GM23338 (cell line): ENCODE data around the gene SSTR3. TPM values are rescaled to one million over a fixed set of nuclear protein-coding genes. Genes with fewer than 3 reads are reported as not detected.
"Not testable (repeated sequence)": the region's sequence is repeated elsewhere in the genome, so short reads cannot be mapped to it uniquely, and the experiment has no call there.

ENCODE experiments used
- ATAC-seq: fragments of 200-7000 bp; cut with Tn5 transposase; 3 replicates; pipeline ENCODE4 v1.9.1; 2020
- DNase-seq: peaks from one replicate; pipeline ENCODE4 v3.0.0-alpha.2; 2015; ENCODE audit warnings: low spot score
- H2AFZ ChIP-seq: fragments of 200-600 bp; sonication (generic); 2 replicates; pipeline ENCODE4 v1.8.0; 2016; ENCODE audit warnings: antibody characterized with exemption, mild to moderate bottlenecking, moderate library complexity
- H3F3A ChIP-seq: fragments of 200-600 bp; sonication (generic); replicated peaks from 2 replicates; pipeline ENCODE4 v1.8.0; 2017; ENCODE audit warnings: antibody characterized with exemption, mixed run types, low read depth
- H3K27ac ChIP-seq: fragments of 200-600 bp; sonication (generic); 2 replicates; pipeline ENCODE4 v1.6.1; 2016; ENCODE audit warnings: low read depth
- H3K27me3 ChIP-seq: fragments of 200-600 bp; sonication (generic); 2 replicates; pipeline ENCODE4 v1.8.0; 2016; ENCODE audit warnings: mild to moderate bottlenecking, mixed run types, moderate library complexity; ENCODE audit not compliant: insufficient read depth
- H3K36me3 ChIP-seq: fragments of 200-600 bp; sonication (generic); 2 replicates; pipeline ENCODE4 v1.8.0; 2016; ENCODE audit warnings: mild to moderate bottlenecking; ENCODE audit not compliant: insufficient read depth
- H3K4me1 ChIP-seq: fragments of 200-600 bp; sonication (generic); 2 replicates; pipeline ENCODE4 v1.8.0; 2016; ENCODE audit warnings: mild to moderate bottlenecking, moderate library complexity; ENCODE audit not compliant: insufficient read depth
- H3K4me2 ChIP-seq: fragments of 200-600 bp; sonication (generic); 2 replicates; pipeline ENCODE4 v1.7.1; 2017; ENCODE audit warnings: mixed run types
- H3K4me3 ChIP-seq: fragments of 200-600 bp; sonication (generic); 2 replicates; pipeline ENCODE4 v1.6.1; 2016; ENCODE audit warnings: mixed run types
- H3K79me2 ChIP-seq: fragments of 200-600 bp; sonication (generic); replicated peaks from 2 replicates; pipeline ENCODE4 v1.8.0; 2017; ENCODE audit warnings: mild to moderate bottlenecking; ENCODE audit not compliant: insufficient read depth
- H3K9me2 ChIP-seq: fragments of 200-600 bp; sonication (generic); 2 replicates; pipeline ENCODE4 v1.8.0; 2017; ENCODE audit not compliant: insufficient read depth
- H4K20me1 ChIP-seq: fragments of 200-600 bp; sonication (generic); replicated peaks from 2 replicates; pipeline ENCODE4 v1.8.0; 2017; ENCODE audit warnings: mild to moderate bottlenecking; ENCODE audit not compliant: insufficient read depth
- H3K27ac Mint-ChIP-seq: 2 replicates; pipeline ENCODE4 v1.8.0; 2020; ENCODE audit warnings: inconsistent platforms, mild to moderate bottlenecking, moderate library complexity, mixed read lengths
- H3K27me3 Mint-ChIP-seq: 3 replicates; pipeline ENCODE4 v1.8.0; 2022; ENCODE audit warnings: low read depth, mild to moderate bottlenecking, moderate library complexity, mixed read lengths, inconsistent platforms; ENCODE audit not compliant: insufficient read depth, poor library complexity
- H3K36me3 Mint-ChIP-seq: 3 replicates; pipeline ENCODE4 v1.8.0; 2021; ENCODE audit warnings: low read depth, mild to moderate bottlenecking, inconsistent platforms, moderate library complexity, mixed read lengths
- H3K4me1 Mint-ChIP-seq: 3 replicates; pipeline ENCODE4 v1.8.0; 2020; ENCODE audit warnings: mild to moderate bottlenecking, inconsistent platforms, mixed read lengths
- H3K4me3 Mint-ChIP-seq: 3 replicates; pipeline ENCODE4 v1.8.0; 2021; ENCODE audit warnings: moderate library complexity, mild to moderate bottlenecking, inconsistent platforms, mixed read lengths
- H3K9me3 Mint-ChIP-seq: 3 replicates; pipeline ENCODE4 v1.8.0; 2020; ENCODE audit warnings: moderate library complexity, mild to moderate bottlenecking, inconsistent platforms, mixed read lengths
- CREB1 ChIP-seq: fragments of 250-450 bp; sonication (Bioruptor Pico); IDR thresholded peaks from 2 replicates; pipeline ENCODE4 v1.5.0; 2020; ENCODE audit warnings: low read depth, mild to moderate bottlenecking, moderate library complexity
- EZH2 ChIP-seq: fragments of 200-600 bp; sonication (generic); IDR thresholded peaks from one replicate; pipeline ENCODE4 v1.8.0; 2017; ENCODE audit warnings: antibody characterized with exemption, mild to moderate bottlenecking, low read depth; ENCODE audit not compliant: unreplicated experiment
- JUNB ChIP-seq: IDR thresholded peaks from one replicate; pipeline ENCODE4 v1.6.1; 2016; ENCODE audit warnings: antibody characterized with exemption; ENCODE audit not compliant: unreplicated experiment
- NANOG ChIP-seq: IDR thresholded peaks from 2 replicates; pipeline ENCODE4 v1.6.1; 2016; ENCODE audit warnings: antibody characterized with exemption, borderline replicate concordance
- POLR2AphosphoS5 ChIP-seq: IDR thresholded peaks from 2 replicates; pipeline ENCODE4 v1.6.1; 2016; ENCODE audit warnings: antibody characterized with exemption, low read depth
- polyA plus RNA-seq: library from polyadenylated mRNA; unstranded; fragments of >200 nt; fragmentation: Nextera tagmentation; extraction: Ambion mirVana; gene quantifications from 2 replicates; pipeline ENCODE4 v1.2.1, GENCODE V29; 2016
- total RNA-seq: library from RNA; depleted of rRNA; stranded (reverse); fragments of >200 nt; shearing (Covaris generic); gene quantifications from 2 replicates; pipeline ENCODE4 v1.2.3, GENCODE V29; 2014
- TF ChIP-seq, protein P1 (sequence below), 2 experiments: fragments of 200-600 bp in 1 of 2; sonication (generic) in 1 of 2; conservative IDR thresholded peaks; 2 replicates each; pipeline versions ENCODE4 v1.5.1 to v1.6.1; 2016 to 2017; ENCODE audit warnings: antibody characterized with exemption in 2 of 2, low read depth in 2 of 2, mild to moderate bottlenecking in 2 of 2, moderate library complexity in 1 of 2
- TF ChIP-seq, protein P2 (sequence below): IDR thresholded peaks from 2 replicates; pipeline ENCODE4 v1.6.1; 2016; ENCODE audit warnings: antibody characterized with exemption
- TF ChIP-seq, protein P3 (sequence below): IDR thresholded peaks from one replicate; pipeline ENCODE4 v1.6.1; 2018; ENCODE audit warnings: antibody characterized with exemption; ENCODE audit not compliant: unreplicated experiment

The SSTR3 gene
- total and polyA plus RNA-seq, 2 experiments from 2014 or later = 0.66 TPM; not detected in 1

DNA sequence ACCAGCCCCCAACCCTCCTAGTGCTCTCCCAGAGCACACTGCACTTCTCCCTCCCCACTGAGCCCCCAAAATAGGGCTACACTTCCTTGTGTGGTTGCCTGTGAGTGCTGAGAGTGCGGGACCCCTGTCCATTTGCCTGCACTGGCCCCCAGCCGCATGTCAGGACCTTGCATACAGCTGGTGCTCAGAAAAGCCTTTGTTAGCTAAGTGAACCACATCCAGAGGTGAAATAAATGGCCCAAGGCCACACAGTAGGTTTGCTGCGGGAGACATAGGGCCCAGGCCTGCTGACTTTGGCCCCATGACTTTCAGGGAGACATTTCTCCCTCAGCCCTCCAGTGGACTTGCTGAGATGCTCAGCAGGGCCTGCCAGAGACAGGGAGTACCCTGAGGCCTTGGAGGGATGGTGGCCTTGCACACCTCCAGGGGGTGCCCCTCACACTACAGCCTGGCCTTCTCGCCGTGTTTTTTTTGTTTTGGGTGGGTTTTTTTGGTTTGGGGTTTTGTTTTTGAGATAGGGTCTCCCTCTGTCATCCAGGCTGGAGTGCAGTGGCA, 10.2 kb downstream of the SSTR3 start:
- H4K20me1 ChIP-seq = no peaks in the 10 kb centered on the region
- Mint-ChIP-seq H3K4me3 (no peak overlapping the region), H3K27me3 (peaks cover 7% of the 10 kb centered on the region), H3K36me3 (no peaks in the 10 kb centered on the region), H3K9me3 (no peaks in the 10 kb centered on the region), H3K4me1 (peaks cover 8% of the 10 kb centered on the region), H3K27ac (no peak overlapping the region)
- H3K79me2 ChIP-seq = no peaks in the 10 kb centered on the region
- H3K9me2 ChIP-seq = no peaks in the 10 kb centered on the region
- H3F3A ChIP-seq = no peaks in the 10 kb centered on the region
- no peak overlapping the region for H3K27ac ChIP-seq
- ATAC-seq (no peak), DNase-seq (no peak)
- no peak overlapping the region for H3K4me2 ChIP-seq
- H3K36me3 ChIP-seq = no peaks in the 10 kb centered on the region
- H3K4me3 ChIP-seq = no peak overlapping the region
- H3K27me3 ChIP-seq = no peaks in the 10 kb centered on the region
- H3K4me1 ChIP-seq = peaks cover 8% of the 10 kb centered on the region; the same call in 1 of the 2 replicates
- TF ChIP-seq NANOG (no peak), JUNB (no peak), CREB1 (no peak), POLR2AphosphoS5 (no peak), EZH2 (no peak)
- TF ChIP-seq, protein P1, sequence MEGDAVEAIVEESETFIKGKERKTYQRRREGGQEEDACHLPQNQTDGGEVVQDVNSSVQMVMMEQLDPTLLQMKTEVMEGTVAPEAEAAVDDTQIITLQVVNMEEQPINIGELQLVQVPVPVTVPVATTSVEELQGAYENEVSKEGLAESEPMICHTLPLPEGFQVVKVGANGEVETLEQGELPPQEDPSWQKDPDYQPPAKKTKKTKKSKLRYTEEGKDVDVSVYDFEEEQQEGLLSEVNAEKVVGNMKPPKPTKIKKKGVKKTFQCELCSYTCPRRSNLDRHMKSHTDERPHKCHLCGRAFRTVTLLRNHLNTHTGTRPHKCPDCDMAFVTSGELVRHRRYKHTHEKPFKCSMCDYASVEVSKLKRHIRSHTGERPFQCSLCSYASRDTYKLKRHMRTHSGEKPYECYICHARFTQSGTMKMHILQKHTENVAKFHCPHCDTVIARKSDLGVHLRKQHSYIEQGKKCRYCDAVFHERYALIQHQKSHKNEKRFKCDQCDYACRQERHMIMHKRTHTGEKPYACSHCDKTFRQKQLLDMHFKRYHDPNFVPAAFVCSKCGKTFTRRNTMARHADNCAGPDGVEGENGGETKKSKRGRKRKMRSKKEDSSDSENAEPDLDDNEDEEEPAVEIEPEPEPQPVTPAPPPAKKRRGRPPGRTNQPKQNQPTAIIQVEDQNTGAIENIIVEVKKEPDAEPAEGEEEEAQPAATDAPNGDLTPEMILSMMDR (conservative IDR thresholded peaks at IDR 0.05; ENCODE audit: low read depth in 2 of 2) = 0 out of 4 replicates have a peak, but pooled peaks of 1 of the 2 experiments have one; percentile 6
- TF ChIP-seq, protein P2, sequence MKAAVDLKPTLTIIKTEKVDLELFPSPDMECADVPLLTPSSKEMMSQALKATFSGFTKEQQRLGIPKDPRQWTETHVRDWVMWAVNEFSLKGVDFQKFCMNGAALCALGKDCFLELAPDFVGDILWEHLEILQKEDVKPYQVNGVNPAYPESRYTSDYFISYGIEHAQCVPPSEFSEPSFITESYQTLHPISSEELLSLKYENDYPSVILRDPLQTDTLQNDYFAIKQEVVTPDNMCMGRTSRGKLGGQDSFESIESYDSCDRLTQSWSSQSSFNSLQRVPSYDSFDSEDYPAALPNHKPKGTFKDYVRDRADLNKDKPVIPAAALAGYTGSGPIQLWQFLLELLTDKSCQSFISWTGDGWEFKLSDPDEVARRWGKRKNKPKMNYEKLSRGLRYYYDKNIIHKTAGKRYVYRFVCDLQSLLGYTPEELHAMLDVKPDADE = no peak
- TF ChIP-seq, protein P3, sequence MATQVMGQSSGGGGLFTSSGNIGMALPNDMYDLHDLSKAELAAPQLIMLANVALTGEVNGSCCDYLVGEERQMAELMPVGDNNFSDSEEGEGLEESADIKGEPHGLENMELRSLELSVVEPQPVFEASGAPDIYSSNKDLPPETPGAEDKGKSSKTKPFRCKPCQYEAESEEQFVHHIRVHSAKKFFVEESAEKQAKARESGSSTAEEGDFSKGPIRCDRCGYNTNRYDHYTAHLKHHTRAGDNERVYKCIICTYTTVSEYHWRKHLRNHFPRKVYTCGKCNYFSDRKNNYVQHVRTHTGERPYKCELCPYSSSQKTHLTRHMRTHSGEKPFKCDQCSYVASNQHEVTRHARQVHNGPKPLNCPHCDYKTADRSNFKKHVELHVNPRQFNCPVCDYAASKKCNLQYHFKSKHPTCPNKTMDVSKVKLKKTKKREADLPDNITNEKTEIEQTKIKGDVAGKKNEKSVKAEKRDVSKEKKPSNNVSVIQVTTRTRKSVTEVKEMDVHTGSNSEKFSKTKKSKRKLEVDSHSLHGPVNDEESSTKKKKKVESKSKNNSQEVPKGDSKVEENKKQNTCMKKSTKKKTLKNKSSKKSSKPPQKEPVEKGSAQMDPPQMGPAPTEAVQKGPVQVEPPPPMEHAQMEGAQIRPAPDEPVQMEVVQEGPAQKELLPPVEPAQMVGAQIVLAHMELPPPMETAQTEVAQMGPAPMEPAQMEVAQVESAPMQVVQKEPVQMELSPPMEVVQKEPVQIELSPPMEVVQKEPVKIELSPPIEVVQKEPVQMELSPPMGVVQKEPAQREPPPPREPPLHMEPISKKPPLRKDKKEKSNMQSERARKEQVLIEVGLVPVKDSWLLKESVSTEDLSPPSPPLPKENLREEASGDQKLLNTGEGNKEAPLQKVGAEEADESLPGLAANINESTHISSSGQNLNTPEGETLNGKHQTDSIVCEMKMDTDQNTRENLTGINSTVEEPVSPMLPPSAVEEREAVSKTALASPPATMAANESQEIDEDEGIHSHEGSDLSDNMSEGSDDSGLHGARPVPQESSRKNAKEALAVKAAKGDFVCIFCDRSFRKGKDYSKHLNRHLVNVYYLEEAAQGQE = no peak
- H2AFZ ChIP-seq = no peak overlapping the region

DNA sequence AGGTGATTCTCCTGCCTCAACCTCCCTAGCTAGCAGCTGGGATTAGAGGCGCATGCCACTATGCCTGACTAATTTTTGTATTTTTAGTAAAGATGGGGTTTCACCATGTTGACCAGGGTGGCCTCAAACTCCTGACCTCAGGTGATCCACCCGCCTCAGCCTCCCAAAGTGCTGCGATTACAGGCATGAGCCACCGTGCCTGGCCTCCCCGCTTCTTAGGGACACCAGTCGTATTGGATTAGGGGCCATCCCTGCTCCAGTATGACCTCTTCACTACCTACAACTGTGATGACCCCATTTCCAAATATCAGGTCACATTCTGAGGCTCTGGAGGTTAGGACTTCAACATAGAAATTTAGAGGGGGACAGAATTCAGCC, 10.8 kb downstream of the SSTR3 start:
- H3F3A ChIP-seq, H3K9me2 ChIP-seq, H2AFZ ChIP-seq, H3K36me3 ChIP-seq, H3K4me1 Mint-ChIP-seq, H3K27ac Mint-ChIP-seq, H3K4me3 Mint-ChIP-seq, ATAC-seq, H3K27ac ChIP-seq, H3K79me2 ChIP-seq, H3K27me3 Mint-ChIP-seq, H3K4me2 ChIP-seq, H3K36me3 Mint-ChIP-seq, H3K4me3 ChIP-seq, DNase-seq, H3K4me1 ChIP-seq, H4K20me1 ChIP-seq, H3K27me3 ChIP-seq, H3K9me3 Mint-ChIP-seq: not testable (repeated sequence)
